MM.1S (cell line): ENCODE results near the gene RACGAP1.

Source experiments
- DNase-seq: peaks from one replicate; pipeline ENCODE4 v3.0.0-alpha.2; 2015
- H2AFZ ChIP-seq: fragments of 300-600 bp; sonication (generic); 2 replicates; pipeline ENCODE4 v1.6.0; 2016; ENCODE audit warnings: antibody characterized with exemption, low read length
- H3F3A ChIP-seq: fragments of 300-600 bp; sonication (generic); 2 replicates; pipeline ENCODE4 v1.6.1; 2016; ENCODE audit warnings: mild to moderate bottlenecking, antibody characterized with exemption, low read length, moderate library complexity, mixed read lengths; ENCODE audit not compliant: insufficient read depth
- H3K27ac ChIP-seq: fragments of 300-600 bp; sonication (generic); 2 replicates; pipeline ENCODE4 v1.5.1; 2016; ENCODE audit warnings: mild to moderate bottlenecking, low read length
- H3K27me3 ChIP-seq: fragments of 300-600 bp; sonication (generic); replicated peaks from 2 replicates; pipeline ENCODE4 v1.6.0; 2016; ENCODE audit warnings: low read length; ENCODE audit not compliant: insufficient read depth
- H3K36me3 ChIP-seq: fragments of 300-600 bp; sonication (generic); replicated peaks from 2 replicates; pipeline ENCODE4 v1.6.1; 2016; ENCODE audit warnings: mild to moderate bottlenecking, low read length, mixed read lengths; ENCODE audit not compliant: insufficient read depth
- H3K4me1 ChIP-seq: fragments of 300-600 bp; sonication (generic); 2 replicates; pipeline ENCODE4 v1.6.1; 2016; ENCODE audit warnings: low read length, mixed read lengths
- H3K4me2 ChIP-seq: fragments of 300-600 bp; sonication (generic); 2 replicates; pipeline ENCODE4 v1.6.0; 2016; ENCODE audit warnings: low read depth, low read length
- H3K4me3 ChIP-seq: fragments of 300-600 bp; sonication (generic); 2 replicates; pipeline ENCODE4 v1.5.1; 2016; ENCODE audit warnings: low read length, mixed read lengths
- H3K79me2 ChIP-seq: fragments of 300-600 bp; sonication (generic); 2 replicates; pipeline ENCODE4 v1.6.1; 2016; ENCODE audit warnings: mixed run types, low read length, mixed read lengths
- H3K9ac ChIP-seq: fragments of 300-600 bp; sonication (generic); 2 replicates; pipeline ENCODE4 v1.6.1; 2016; ENCODE audit warnings: low read length, mixed read lengths
- H3K9me2 ChIP-seq: fragments of 300-600 bp; sonication (generic); replicated peaks from 2 replicates; pipeline ENCODE4 v1.6.1; 2016; ENCODE audit warnings: mild to moderate bottlenecking, low read length, mixed read lengths; ENCODE audit not compliant: insufficient read depth
- H3K9me3 ChIP-seq: fragments of 300-600 bp; sonication (generic); replicated peaks from 2 replicates; pipeline ENCODE4 v1.6.1; 2016; ENCODE audit warnings: mild to moderate bottlenecking, low read length, mixed read lengths; ENCODE audit not compliant: insufficient read depth
- H4K20me1 ChIP-seq: fragments of 300-600 bp; sonication (generic); 2 replicates; pipeline ENCODE4 v1.6.1; 2016; ENCODE audit warnings: mild to moderate bottlenecking, low read length, moderate library complexity, mixed read lengths; ENCODE audit not compliant: insufficient read depth
- CTCF ChIP-seq: fragments of 300-600 bp; sonication (generic); IDR thresholded peaks from 2 replicates; pipeline ENCODE4 v1.5.1; 2016; ENCODE audit warnings: antibody characterized with exemption, low read length, mixed read lengths
- EZH2 ChIP-seq: fragments of 300-600 bp; sonication (generic); optimal IDR thresholded peaks from 2 replicates; pipeline ENCODE3; 2017; ENCODE audit warnings: low read depth, mild to moderate bottlenecking, antibody characterized with exemption, low read length, mixed read lengths
- EZH2phosphoT487 ChIP-seq: fragments of 300-600 bp; sonication (generic); IDR thresholded peaks from 2 replicates; pipeline ENCODE4 v1.6.1; 2018; ENCODE audit warnings: antibody characterized with exemption, low read length

RACGAP1 gene

GRCh38 chr12:50062728-50063460 is 37.6 kb upstream of the RACGAP1 start:
- Histone ChIP-seq H3K9ac (no peak overlapping the region), H3K4me2 (no peak overlapping the region), H3K4me1 (no peaks in the 10 kb centered on the region), H3K27ac (no peak overlapping the region), H3F3A (no peaks in the 10 kb centered on the region), H3K4me3 (no peak overlapping the region), H2AFZ (no peak overlapping the region), H4K20me1 (no peaks in the 10 kb centered on the region), H3K36me3 (no peaks in the 10 kb centered on the region), H3K9me2 (no peaks in the 10 kb centered on the region), H3K9me3 (no peaks in the 10 kb centered on the region), H3K79me2 (no peaks in the 10 kb centered on the region), H3K27me3 (peaks cover 7% of the 10 kb centered on the region)
- TF ChIP-seq EZH2 (no peak), EZH2phosphoT487 (no peak)
- DNase-seq: no peak

- no peak overlapping the region for H2AFZ ChIP-seq
- H3K4me2 ChIP-seq: no peak overlapping the region
- peaks cover 8% of the 10 kb centered on the region for H3K27me3 ChIP-seq
- no peaks in the 10 kb centered on the region for H4K20me1 ChIP-seq
- H3K9me3 ChIP-seq: no peaks in the 10 kb centered on the region
- no peaks in the 10 kb centered on the region for H3F3A ChIP-seq
- TF ChIP-seq EZH2phosphoT487 (no peak), EZH2 (no peak)
- no peaks in the 10 kb centered on the region; the same call in 1 of the 2 replicates for H3K4me1 ChIP-seq
- no peak overlapping the region for H3K27ac ChIP-seq
- no peaks in the 10 kb centered on the region for H3K36me3 ChIP-seq
- H3K4me3 ChIP-seq: no peak overlapping the region
- H3K79me2 ChIP-seq: no peaks in the 10 kb centered on the region
- DNase-seq: no peak
- no peaks in the 10 kb centered on the region for H3K9me2 ChIP-seq
- no peak overlapping the region for H3K9ac ChIP-seq
Measured at GRCh38 chr12:50061946-50062686, 36.8 kb upstream of the RACGAP1 start.

GRCh38 chr12:50061171-50061570 is 35.9 kb upstream of the RACGAP1 start:
- Histone ChIP-seq H2AFZ (no peak overlapping the region), H3K36me3 (no peaks in the 10 kb centered on the region), H3K4me2 (no peak overlapping the region), H3K27ac (no peak overlapping the region), H3K9me3 (no peaks in the 10 kb centered on the region), H4K20me1 (0 out of 2 replicates have a peak, but pooled peaks cover 3% of the 10 kb centered on the region), H3K4me3 (no peak overlapping the region), H3K79me2 (no peaks in the 10 kb centered on the region), H3K9ac (no peak overlapping the region), H3K4me1 (peaks cover 4% of the 10 kb centered on the region; the same call in 1 of the 2 replicates), H3K9me2 (no peaks in the 10 kb centered on the region), H3K27me3 (peaks cover 17% of the 10 kb centered on the region), H3F3A (no peaks in the 10 kb centered on the region)
- no peak for DNase-seq
- TF ChIP-seq EZH2phosphoT487 (no peak), CTCF (no peak), EZH2 (no peak)

- Histone ChIP-seq H3K4me1 (peaks cover 4% of the 10 kb centered on the region; the same call in 1 of the 2 replicates), H3K9ac (no peak overlapping the region), H2AFZ (no peak overlapping the region), H3K27ac (no peak overlapping the region), H4K20me1 (0 out of 2 replicates have a peak, but pooled peaks cover 3% of the 10 kb centered on the region), H3K36me3 (no peaks in the 10 kb centered on the region), H3K9me2 (no peaks in the 10 kb centered on the region), H3K9me3 (no peaks in the 10 kb centered on the region), H3K4me2 (no peak overlapping the region), H3K79me2 (no peaks in the 10 kb centered on the region), H3K27me3 (peaks cover 22% of the 10 kb centered on the region), H3F3A (no peaks in the 10 kb centered on the region), H3K4me3 (no peak overlapping the region)
- TF ChIP-seq CTCF (no peak), EZH2phosphoT487 (no peak), EZH2 (no peak)
- no peak for DNase-seq
Measured at GRCh38 chr12:50060120-50060468, 34.8 kb upstream of the RACGAP1 start.
